Glutamatergic neuron (in vitro differentiated cells): ENCODE measurements around the gene SOWAHC. TPM values are rescaled to one million over a fixed set of nuclear protein-coding genes. Genes with fewer than 3 reads are reported as not detected.

ENCODE experiments used
- DNase-seq: peaks from one replicate; pipeline ENCODE4 v3.0.0; 2022
- H3K27ac Mint-ChIP-seq: one replicate; pipeline ENCODE4 v1.8.0; 2020; ENCODE audit warnings: mild to moderate bottlenecking, mixed read lengths, inconsistent platforms; ENCODE audit not compliant: unreplicated experiment
- H3K27me3 Mint-ChIP-seq: one replicate; pipeline ENCODE4 v1.8.0; 2020; ENCODE audit warnings: mild to moderate bottlenecking, moderate library complexity, mixed read lengths, inconsistent platforms; ENCODE audit not compliant: unreplicated experiment
- H3K36me3 Mint-ChIP-seq: one replicate; pipeline ENCODE4 v1.8.0; 2020; ENCODE audit warnings: mild to moderate bottlenecking, mixed read lengths, inconsistent platforms; ENCODE audit not compliant: unreplicated experiment
- H3K4me1 Mint-ChIP-seq: one replicate; pipeline ENCODE4 v1.8.0; 2020; ENCODE audit warnings: mild to moderate bottlenecking, low read depth, mixed read lengths, inconsistent platforms; ENCODE audit not compliant: unreplicated experiment
- H3K4me3 Mint-ChIP-seq: one replicate; pipeline ENCODE4 v1.8.0; 2020; ENCODE audit warnings: mild to moderate bottlenecking, mixed read lengths, inconsistent platforms; ENCODE audit not compliant: unreplicated experiment
- H3K9me3 Mint-ChIP-seq: one replicate; pipeline ENCODE4 v1.8.0; 2020; ENCODE audit warnings: mild to moderate bottlenecking, moderate library complexity, mixed read lengths, inconsistent platforms; ENCODE audit not compliant: unreplicated experiment
- CTCF ChIP-seq: fragments of 200-600 bp; sonication (generic); IDR thresholded peaks from one replicate; pipeline ENCODE4 v1.5.0; 2021; ENCODE audit not compliant: partially characterized antibody, unreplicated experiment
- total RNA-seq: library from RNA; stranded (reverse); fragmentation: NEBNext Ultra II Directional; extraction: Animal tissue kit (Norgen Biotek cat#: 25700); gene quantifications from one replicate; pipeline ENCODE4 v1.2.1, GENCODE V29; 2021; ENCODE audit not compliant: unreplicated experiment

SOWAHC gene
- total RNA-seq, 1 donor from 2014 or later = 12.9 TPM

- no peak for TF ChIP-seq CTCF
- H3K36me3 Mint-ChIP-seq = no peaks in the 10 kb centered on the region
- no peak overlapping the region for H3K4me3 Mint-ChIP-seq
- no peak overlapping the region for H3K27ac Mint-ChIP-seq
- H3K9me3 Mint-ChIP-seq = no peaks in the 10 kb centered on the region
- DNase-seq = no peak
- H3K4me1 Mint-ChIP-seq = no peaks in the 10 kb centered on the region
- H3K27me3 Mint-ChIP-seq = no peaks in the 10 kb centered on the region
Measured at GRCh38 chr2:109629867-109630266, 15.7 kb downstream of the SOWAHC start.

GRCh38 chr2:109630441-109631430 lies 16.6 kb downstream of the SOWAHC start:
- DNase-seq = no peak
- Mint-ChIP-seq H3K27ac (no peak overlapping the region), H3K4me1 (no peaks in the 10 kb centered on the region), H3K4me3 (no peak overlapping the region), H3K9me3 (no peaks in the 10 kb centered on the region), H3K36me3 (no peaks in the 10 kb centered on the region), H3K27me3 (no peaks in the 10 kb centered on the region)
- no peak for TF ChIP-seq CTCF

GRCh38 chr2:109631741-109632140 lies 17.6 kb downstream of the SOWAHC start:
- Mint-ChIP-seq H3K4me3 (no peak overlapping the region), H3K9me3 (no peaks in the 10 kb centered on the region), H3K27ac (no peak overlapping the region), H3K36me3 (no peaks in the 10 kb centered on the region), H3K27me3 (no peaks in the 10 kb centered on the region), H3K4me1 (no peaks in the 10 kb centered on the region)
- no peak for DNase-seq
- no peak for TF ChIP-seq CTCF

GRCh38 chr2:109632158-109632789 lies 18.1 kb downstream of the SOWAHC start:
- TF ChIP-seq CTCF = no peak
- no peak for DNase-seq
- Mint-ChIP-seq H3K9me3 (no peaks in the 10 kb centered on the region), H3K4me3 (no peak overlapping the region), H3K27ac (no peak overlapping the region), H3K27me3 (no peaks in the 10 kb centered on the region), H3K4me1 (no peaks in the 10 kb centered on the region), H3K36me3 (no peaks in the 10 kb centered on the region)
